Caco-2 (cell line): Measurements from ENCODE around the gene CTNNA2. TPM values are rescaled to one million over a fixed set of nuclear protein-coding genes. Genes with fewer than 3 reads are reported as not detected.

Source experiments
- BruUV-seq: library from RNA; stranded (reverse); fragments of 400-500 nt; replicated peaks from 2 replicates; lab custom pipeline; 2021; lab: Mats Ljungman, UMichigan
- CTCF ChIA-PET: fragments of 300-600 bp; sonication (Branson Sonifier 250); formaldehyde crosslinking; loops from one replicate; lab custom pipeline; 2022; ENCODE audit warnings: antibody characterized with exemption; lab: Charles Lee
- POLR2A ChIA-PET: fragments of 300-600 bp; sonication (Branson Sonifier 250); formaldehyde crosslinking; loops from one replicate; lab custom pipeline; 2022; ENCODE audit warnings: antibody characterized with exemption; lab: Charles Lee
- DNase-seq, 2 experiments: peaks; one replicate each; pipeline versions ENCODE4 v3.0.0 to v3.0.0-alpha.2; 2020 to 2022
- H3K27me3 ChIP-seq: replicated peaks from 2 replicates; pipeline ENCODE4 v1.6.0; 2011; ENCODE audit warnings: low read length; ENCODE audit not compliant: control insufficient read depth, insufficient read depth
- H3K36me3 ChIP-seq: 2 replicates; pipeline ENCODE4 v1.5.1; 2011; ENCODE audit warnings: low read length; ENCODE audit not compliant: control insufficient read depth, insufficient read depth
- H3K4me1 ChIP-seq: fragments of 250-450 bp; sonication (Bioruptor Pico); 2 replicates; pipeline ENCODE4 v1.5.1; 2020; ENCODE audit warnings: mild to moderate bottlenecking
- H3K4me3 ChIP-seq: 2 replicates; pipeline ENCODE4 v1.5.1; 2011; ENCODE audit warnings: low read depth, mild to moderate bottlenecking, control low read depth, low read length
- H3K9me3 ChIP-seq: fragments of 250-450 bp; sonication (Bioruptor Pico); 2 replicates; pipeline ENCODE4 v1.5.1; 2020; ENCODE audit warnings: mild to moderate bottlenecking, moderate library complexity
- H3K27ac Mint-ChIP-seq: one replicate; pipeline ENCODE4 v1.8.0; 2022; ENCODE audit warnings: mixed read lengths; ENCODE audit not compliant: unreplicated experiment
- H3K27me3 Mint-ChIP-seq: one replicate; pipeline ENCODE4 v1.8.0; 2022; ENCODE audit warnings: mixed read lengths; ENCODE audit not compliant: insufficient read depth, unreplicated experiment
- H3K36me3 Mint-ChIP-seq: one replicate; pipeline ENCODE4 v1.8.0; 2022; ENCODE audit warnings: mild to moderate bottlenecking, mixed read lengths; ENCODE audit not compliant: insufficient read depth, unreplicated experiment
- H3K4me1 Mint-ChIP-seq: one replicate; pipeline ENCODE4 v1.8.0; 2022; ENCODE audit warnings: low read depth, mixed read lengths; ENCODE audit not compliant: unreplicated experiment
- H3K4me3 Mint-ChIP-seq: one replicate; pipeline ENCODE4 v1.8.0; 2022; ENCODE audit warnings: mild to moderate bottlenecking, moderate library complexity, mixed read lengths; ENCODE audit not compliant: unreplicated experiment
- H3K9me3 Mint-ChIP-seq: one replicate; pipeline ENCODE4 v1.8.0; 2022; ENCODE audit warnings: mixed read lengths; ENCODE audit not compliant: unreplicated experiment
- CTCF ChIP-seq, 2 experiments: fragments of 200-600 bp in 1 of 2; IDR thresholded peaks; 1 replicate in 1 of 2; 2 replicates in 1 of 2; pipeline versions ENCODE4 v1.5.1 to v1.8.0; 2011 to 2022; ENCODE audit warnings: antibody characterized with exemption in 1 of 2, control low read depth in 1 of 2, inconsistent platforms in 1 of 2, low read depth in 1 of 2, low read length in 1 of 2, mild to moderate bottlenecking in 1 of 2, moderate library complexity in 1 of 2; ENCODE audit not compliant: insufficient read depth in 1 of 2, severe bottlenecking in 1 of 2, unreplicated experiment in 1 of 2
- intact Hi-C: fragments of 100-400 bp; cut with micrococcal nuclease; formaldehyde crosslinking; loops from one replicate; pipeline ENCODE4 v1.10.0; 2022; ENCODE audit not compliant: unreplicated experiment
- total RNA-seq: library from RNA; stranded (reverse); gene quantifications from 2 replicates; pipeline ENCODE4 v1.2.3, GENCODE V29; 2022

Gene CTNNA2
- total RNA-seq, 1 experiment from 2014 or later: not detected

- H3K4me1 Mint-ChIP-seq: no peaks in the 10 kb centered on the region
- ChIA-PET POLR2A (no interaction called here), CTCF (no interaction called here)
- H3K9me3 Mint-ChIP-seq: no peaks in the 10 kb centered on the region
- no peak for TF ChIP-seq CTCF (IDR thresholded peaks at IDR 0.05; ENCODE audit: insufficient read depth in 1 of 2, low read depth in 1 of 2, low read length in 1 of 2, severe bottlenecking in 1 of 2, unreplicated experiment in 1 of 2)
- no peak overlapping the region for H3K4me3 Mint-ChIP-seq
- H3K27me3 Mint-ChIP-seq: peaks cover 11% of the 10 kb centered on the region
- no peak for DNase-seq
- H3K36me3 Mint-ChIP-seq: no peaks in the 10 kb centered on the region
- H3K4me3 ChIP-seq: no peak overlapping the region
- no peaks in the 10 kb centered on the region for H3K9me3 ChIP-seq
- no peaks in the 10 kb centered on the region for H3K4me1 ChIP-seq
- no peak overlapping the region for H3K27ac Mint-ChIP-seq
- no peaks in the 10 kb centered on the region for H3K27me3 ChIP-seq
- intact Hi-C loops: no loop called here
- H3K36me3 ChIP-seq: no peaks in the 10 kb centered on the region
- BruUV-seq: no TSS peak
Observed at GRCh38 chr2:79849241-79849640, 336.4 kb downstream of the CTNNA2 start.

GRCh38 chr2:79849949-79850348 lies 337.1 kb downstream of the CTNNA2 start:
- Mint-ChIP-seq H3K9me3 (no peaks in the 10 kb centered on the region), H3K36me3 (no peaks in the 10 kb centered on the region), H3K4me3 (no peak overlapping the region), H3K27ac (no peak overlapping the region), H3K27me3 (peaks cover 11% of the 10 kb centered on the region), H3K4me1 (no peaks in the 10 kb centered on the region)
- H3K4me1 ChIP-seq: no peaks in the 10 kb centered on the region
- no peaks in the 10 kb centered on the region for H3K36me3 ChIP-seq
- no peak for TF ChIP-seq CTCF (IDR thresholded peaks at IDR 0.05; ENCODE audit: insufficient read depth in 1 of 2, low read depth in 1 of 2, low read length in 1 of 2, severe bottlenecking in 1 of 2, unreplicated experiment in 1 of 2)
- H3K27me3 ChIP-seq: no peaks in the 10 kb centered on the region
- ChIA-PET POLR2A (no interaction called here), CTCF (no interaction called here)
- no peaks in the 10 kb centered on the region for H3K9me3 ChIP-seq
- no peak overlapping the region for H3K4me3 ChIP-seq
- no peak for DNase-seq
- intact Hi-C loops: no loop called here
- no TSS peak for BruUV-seq

- no peaks in the 10 kb centered on the region for H3K36me3 Mint-ChIP-seq
- DNase-seq: no peak
- intact Hi-C loops: no loop called here
- Histone ChIP-seq H3K36me3 (no peaks in the 10 kb centered on the region), H3K27me3 (no peaks in the 10 kb centered on the region), H3K4me1 (no peaks in the 10 kb centered on the region), H3K9me3 (no peaks in the 10 kb centered on the region), H3K4me3 (no peak overlapping the region)
- no peak overlapping the region for H3K4me3 Mint-ChIP-seq
- BruUV-seq: no TSS peak
- H3K27ac Mint-ChIP-seq: no peak overlapping the region
- ChIA-PET CTCF (no interaction called here), POLR2A (no interaction called here)
- no peaks in the 10 kb centered on the region for H3K9me3 Mint-ChIP-seq
- H3K4me1 Mint-ChIP-seq: no peaks in the 10 kb centered on the region
- H3K27me3 Mint-ChIP-seq: peaks cover 15% of the 10 kb centered on the region
- TF ChIP-seq CTCF (IDR thresholded peaks at IDR 0.05; ENCODE audit: insufficient read depth in 1 of 2, low read depth in 1 of 2, low read length in 1 of 2, severe bottlenecking in 1 of 2, unreplicated experiment in 1 of 2): no peak
Observed at GRCh38 chr2:79850912-79851311, 338.1 kb downstream of the CTNNA2 start.
